HepG2 (cell line): ENCODE data around the gene ZNF665. TPM values are rescaled to one million over a fixed set of nuclear protein-coding genes. Genes with fewer than 3 reads are reported as not detected.

Experiments used
- ATAC-seq: fragments of 200-7000 bp; cut with Tn5 transposase; 3 replicates; pipeline ENCODE4 v1.9.1; 2020; ENCODE audit warnings: mild to moderate bottlenecking, moderate library complexity
- BruUV-seq: library from RNA; stranded (reverse); fragments of 400-500 nt; replicated peaks from 2 replicates; lab custom pipeline; 2021; lab: Mats Ljungman, UMichigan
- CTCF ChIA-PET: fragments of 300-600 bp; formaldehyde crosslinking; extraction: SDS; loops from one replicate; lab custom pipeline; 2021; ENCODE audit warnings: low total read pairs, inconsistent platforms, low intra/inter-chr PET ratio; lab: Yijun Ruan, JAX
- POLR2A ChIA-PET: fragments of 350-600 bp; sonication (Branson Sonifier 250); formaldehyde crosslinking; loops from one replicate; lab custom pipeline; 2020; ENCODE audit warnings: antibody characterized with exemption, inconsistent platforms; lab: Yijun Ruan, JAX
- DNase-seq: peaks from one replicate; pipeline ENCODE4 v3.0.0-alpha.2; 2015; ENCODE audit warnings: low spot score
- FAIRE-seq: peaks from 3 replicates; lab custom pipeline; 2011; peaks lifted over from hg19 to GRCh38; lab: Jason Lieb, UNC
- H2AFZ ChIP-seq: one replicate; pipeline ENCODE4 v1.6.1; 2011; ENCODE audit warnings: low read length, inconsistent platforms
- H3K27ac ChIP-seq: fragments of 300-600 bp; 3 replicates; pipeline ENCODE4 v1.8.0; 2011; ENCODE audit warnings: mixed run types, mild to moderate bottlenecking, mixed read lengths, low read length, inconsistent platforms; ENCODE audit not compliant: insufficient read depth; ENCODE audit errors: extremely low read length
- H3K27me3 ChIP-seq, 2 experiments: fragments of 200-600 bp in 1 of 2; 2 replicates in 1 of 2; 3 replicates in 1 of 2; pipeline versions ENCODE4 v1.6.0 to v1.8.0; 2011; ENCODE audit warnings: low read length in 2 of 2, mild to moderate bottlenecking in 2 of 2, moderate library complexity in 2 of 2, inconsistent platforms in 1 of 2; ENCODE audit not compliant: insufficient read depth in 2 of 2, control insufficient read depth in 1 of 2
- H3K36me3 ChIP-seq, 2 experiments: fragments of 200-600 bp in 1 of 2; replicated peaks in 1 of 2; 2 replicates in 1 of 2; 3 replicates in 1 of 2; pipeline versions ENCODE4 v1.5.1 to v1.8.0; 2011; ENCODE audit warnings: low read length in 2 of 2, inconsistent platforms in 1 of 2; ENCODE audit not compliant: insufficient read depth in 2 of 2, control insufficient read depth in 1 of 2
- H3K4me1 ChIP-seq: 2 replicates; pipeline ENCODE4 v1.5.1; 2012; ENCODE audit warnings: low read length, inconsistent platforms; ENCODE audit not compliant: insufficient read depth
- H3K4me2 ChIP-seq: 2 replicates; pipeline ENCODE4 v1.6.0; 2011; ENCODE audit warnings: low read depth, low read length, inconsistent platforms
- H3K4me3 ChIP-seq, 3 experiments: fragments of 200-600 bp in 1 of 3; sonication (generic), shearing (Covaris generic) in 1 of 3; replicated peaks in 1 of 3; 2 replicates each; pipeline ENCODE4 v1.5.1; 2011 to 2016; ENCODE audit warnings: low read length in 3 of 3, inconsistent platforms in 2 of 3, low read depth in 2 of 3, mild to moderate bottlenecking in 2 of 3, control low read depth in 1 of 3, mixed read lengths in 1 of 3; ENCODE audit not compliant: insufficient read depth in 1 of 3
- H3K79me2 ChIP-seq: one replicate; pipeline ENCODE4 v1.6.1; 2011; ENCODE audit warnings: low read length, inconsistent platforms; ENCODE audit not compliant: insufficient read depth
- H3K9ac ChIP-seq: 2 replicates; pipeline ENCODE4 v1.6.0; 2011; ENCODE audit warnings: mild to moderate bottlenecking, low read depth, low read length, inconsistent platforms; ENCODE audit not compliant: insufficient read depth
- H3K9me3 ChIP-seq: 2 replicates; pipeline ENCODE4 v1.5.1; 2012; ENCODE audit warnings: mild to moderate bottlenecking, low read length
- H4K20me1 ChIP-seq: 2 replicates; pipeline ENCODE4 v1.6.0; 2011; ENCODE audit warnings: inconsistent platforms, mild to moderate bottlenecking, low read length, moderate library complexity; ENCODE audit not compliant: insufficient read depth
- CBX1 ChIP-seq: IDR thresholded peaks from one replicate; pipeline ENCODE4 v1.6.1; 2016; ENCODE audit warnings: antibody characterized with exemption, low read depth
- CCDC6 ChIP-seq: sonication (generic); formaldehyde crosslinking; IDR thresholded peaks from 2 replicates; pipeline ENCODE4 v1.8.1; 2022; ENCODE audit warnings: mild to moderate bottlenecking, missing genetic modification reagents, moderate library complexity
- ELF4 ChIP-seq: sonication (generic); formaldehyde crosslinking; IDR thresholded peaks from 2 replicates; pipeline ENCODE4 v1.5.0; 2020; ENCODE audit warnings: missing genetic modification reagents, mild to moderate bottlenecking, moderate library complexity, borderline replicate concordance
- FOSL1 ChIP-seq: sonication (generic); formaldehyde crosslinking; IDR thresholded peaks from 2 replicates; pipeline ENCODE4 v1.9.0; 2021; ENCODE audit warnings: missing genetic modification reagents, borderline replicate concordance
- IKZF1 ChIP-seq: fragments of 450-650 bp; IDR thresholded peaks from 2 replicates; pipeline ENCODE4 v1.7.1; 2016
- NRL ChIP-seq: sonication (generic); formaldehyde crosslinking; IDR thresholded peaks from 2 replicates; pipeline ENCODE4 v1.5.0; 2020; ENCODE audit warnings: missing genetic modification reagents, mild to moderate bottlenecking, moderate library complexity, borderline replicate concordance
- PHF5A ChIP-seq: IDR thresholded peaks from one replicate; pipeline ENCODE4 v1.6.1; 2018; ENCODE audit warnings: low read depth, missing genetic modification reagents; ENCODE audit not compliant: unreplicated experiment
- PRPF4 ChIP-seq: fragments of 200-400 bp; formaldehyde crosslinking; IDR thresholded peaks from 2 replicates; pipeline ENCODE4 v1.6.1; 2016; ENCODE audit warnings: low read length, low read depth; ENCODE audit not compliant: poor library complexity, severe bottlenecking
- SCMH1 ChIP-seq: sonication (generic); formaldehyde crosslinking; IDR thresholded peaks from 2 replicates; pipeline ENCODE4 v1.9.0; 2021; ENCODE audit warnings: missing genetic modification reagents, mild to moderate bottlenecking, borderline replicate concordance
- ZFP36L2 ChIP-seq: sonication (generic); formaldehyde crosslinking; IDR thresholded peaks from 2 replicates; pipeline ENCODE4 v1.4.0; 2020; ENCODE audit warnings: missing genetic modification reagents
- ZNF101 ChIP-seq: sonication (generic); formaldehyde crosslinking; IDR thresholded peaks from 2 replicates; pipeline ENCODE4 v1.4.0; 2020; ENCODE audit warnings: mild to moderate bottlenecking, low read depth, missing genetic modification reagents, borderline replicate concordance
- ZNF468 ChIP-seq: sonication (generic); formaldehyde crosslinking; IDR thresholded peaks from 2 replicates; pipeline ENCODE4 v1.8.0; 2022; ENCODE audit warnings: mild to moderate bottlenecking, moderate library complexity, missing genetic modification reagents
- ZNF652 ChIP-seq: IDR thresholded peaks from 2 replicates; pipeline ENCODE4 v1.6.1; 2016; ENCODE audit warnings: low read depth, borderline replicate concordance
- ZNF678 ChIP-seq: sonication (generic); formaldehyde crosslinking; IDR thresholded peaks from 2 replicates; pipeline ENCODE4 v1.4.0; 2020; ENCODE audit warnings: mild to moderate bottlenecking, missing genetic modification reagents
- WGBS: methylation state at CpG from one replicate; pipeline ENCODE4 v1.1.6; 2017; ENCODE audit warnings: low lambda C conversion rate; 5-methylcytosine and 5-hydroxymethylcytosine counted together
- in situ Hi-C: cut with HindIII; loops from 2 replicates; pipeline ENCODE4 v1.10.0; 2017; ENCODE audit warnings: low pct_unique_long_range_greater_than_20kb; ENCODE audit not compliant: extremely low pct_ligation_motif_present
- intact Hi-C: fragments of 100-400 bp; cut with micrococcal nuclease; formaldehyde crosslinking; loops from one replicate; pipeline ENCODE4 v1.10.0; 2022; ENCODE audit not compliant: unreplicated experiment
- polyA plus RNA-seq, 8 experiments: library from polyadenylated mRNA; depleted of rRNA in 3 of 8; stranded (reverse) in 7 of 8; unstranded in 1 of 8; fragments of >200 nt; fragmentation: Illumina TruSeq in 4 of 8; extraction: Trizol in 4 of 8; gene quantifications; 2 replicates each; pipeline versions ENCODE4 v1.2.1 to v1.2.3, GENCODE V29; 2011 to 2016; ENCODE audit warnings: low read depth in 4 of 8, missing spikeins in 1 of 8, mixed read lengths in 1 of 8; ENCODE audit not compliant: insufficient read depth in 1 of 8
- total RNA-seq, 5 experiments: library from RNA; depleted of rRNA; stranded (reverse); fragments of >200 nt; fragmentation: Illumina TruSeq; extraction: Trizol; gene quantifications; 2 replicates each; pipeline ENCODE4 v1.2.3, GENCODE V29; 2016; ENCODE audit warnings: low read depth in 1 of 5
- TF ChIP-seq, protein P1 (sequence below): sonication (generic); formaldehyde crosslinking; IDR thresholded peaks from 2 replicates; pipeline ENCODE4 v1.4.0; 2020; ENCODE audit warnings: mild to moderate bottlenecking, missing genetic modification reagents
- TF ChIP-seq, protein P2 (sequence below): sonication (generic); formaldehyde crosslinking; IDR thresholded peaks from 2 replicates; pipeline ENCODE4 v1.4.0; 2020; ENCODE audit warnings: mild to moderate bottlenecking, missing genetic modification reagents

Gene ZNF665
- total and polyA plus RNA-seq, 2 of the 13 experiments (the other 11 are each of a cell fraction or from before 2014, with no cell fraction given): 0.45 to 0.49 TPM

DNA sequence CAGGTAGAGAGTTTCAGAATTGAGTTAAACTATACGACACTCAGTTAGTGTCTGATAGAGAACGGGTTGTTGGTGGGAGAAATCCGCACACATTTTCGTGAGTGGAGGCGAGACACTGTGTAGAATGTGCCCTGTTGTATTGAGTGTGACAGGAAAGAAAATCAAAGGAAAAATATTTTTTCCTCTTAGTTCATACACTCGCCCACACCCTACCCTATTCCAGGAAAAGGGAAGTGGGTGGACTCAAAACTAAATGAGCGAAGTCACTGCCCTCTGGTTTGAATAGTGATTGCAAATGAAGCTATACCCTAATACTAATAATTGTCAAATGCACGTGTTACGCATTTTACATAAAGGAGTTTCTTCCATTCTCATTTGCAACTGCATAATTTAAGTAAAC is 36.3 kb downstream of the ZNF665 start:
- ChIA-PET POLR2A (no interaction called here), CTCF (no interaction called here)
- H2AFZ ChIP-seq: no peak overlapping the region
- in situ Hi-C loops: no loop called here
- H3K9me3 ChIP-seq: peaks cover 21% of the 10 kb centered on the region
- DNase-seq (no peak), FAIRE-seq (no peak)
- H3K27me3 ChIP-seq: no peaks in the 10 kb centered on the region
- H3K79me2 ChIP-seq: no peaks in the 10 kb centered on the region
- TF ChIP-seq ZFP36L2 (CRISPR knock-in tag) (no peak), SCMH1 (CRISPR knock-in tag) (no peak), ZNF652 (CRISPR knock-in tag) (no peak), PRPF4 (no peak), ZNF468 (CRISPR knock-in tag) (no peak), CBX1 (no peak), IKZF1 (no peak), CCDC6 (no peak), ZNF101 (no peak), ZNF678 (CRISPR knock-in tag) (no peak), FOSL1 (CRISPR knock-in tag) (no peak), NRL (CRISPR knock-in tag) (no peak), ELF4 (CRISPR knock-in tag) (no peak), PHF5A (CRISPR knock-in tag) (no peak)
- TF ChIP-seq, protein P1, sequence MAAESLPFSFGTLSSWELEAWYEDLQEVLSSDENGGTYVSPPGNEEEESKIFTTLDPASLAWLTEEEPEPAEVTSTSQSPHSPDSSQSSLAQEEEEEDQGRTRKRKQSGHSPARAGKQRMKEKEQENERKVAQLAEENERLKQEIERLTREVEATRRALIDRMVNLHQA (CRISPR knock-in tag): no peak
- TF ChIP-seq, protein P2, sequence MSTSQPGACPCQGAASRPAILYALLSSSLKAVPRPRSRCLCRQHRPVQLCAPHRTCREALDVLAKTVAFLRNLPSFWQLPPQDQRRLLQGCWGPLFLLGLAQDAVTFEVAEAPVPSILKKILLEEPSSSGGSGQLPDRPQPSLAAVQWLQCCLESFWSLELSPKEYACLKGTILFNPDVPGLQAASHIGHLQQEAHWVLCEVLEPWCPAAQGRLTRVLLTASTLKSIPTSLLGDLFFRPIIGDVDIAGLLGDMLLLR (CRISPR knock-in tag): no peak
- TF ChIP-seq, all 625 proteins: peak for 0
- H3K27ac ChIP-seq: no peak overlapping the region
- H3K4me1 ChIP-seq: peaks cover 14% of the 10 kb centered on the region; the same call in 1 of the 2 replicates
- 64% methylated on average over 9 of the region's 9 CpGs for WGBS
- no peak overlapping the region for H3K9ac ChIP-seq
- no peak overlapping the region for H3K4me3 ChIP-seq
- no peaks in the 10 kb centered on the region for H4K20me1 ChIP-seq
- no peaks in the 10 kb centered on the region for H3K36me3 ChIP-seq
- ATAC-seq: no peak
- BruUV-seq: no TSS peak
- H3K4me2 ChIP-seq: no peak overlapping the region
- intact Hi-C loops: no loop called here
